Measurements from ENCODE around the gene METTL23. TPM values are rescaled to one million over a fixed set of nuclear protein-coding genes. Genes with fewer than 3 reads are reported as not detected.
"Not testable (repeated sequence)": the region's sequence is repeated elsewhere in the genome, so short reads cannot be mapped to it uniquely, and the experiment has no call there.

The METTL23 gene
- total and polyA plus RNA-seq, 2 experiments from 2014 or later = 47.6 to 77.9 TPM

DNA sequence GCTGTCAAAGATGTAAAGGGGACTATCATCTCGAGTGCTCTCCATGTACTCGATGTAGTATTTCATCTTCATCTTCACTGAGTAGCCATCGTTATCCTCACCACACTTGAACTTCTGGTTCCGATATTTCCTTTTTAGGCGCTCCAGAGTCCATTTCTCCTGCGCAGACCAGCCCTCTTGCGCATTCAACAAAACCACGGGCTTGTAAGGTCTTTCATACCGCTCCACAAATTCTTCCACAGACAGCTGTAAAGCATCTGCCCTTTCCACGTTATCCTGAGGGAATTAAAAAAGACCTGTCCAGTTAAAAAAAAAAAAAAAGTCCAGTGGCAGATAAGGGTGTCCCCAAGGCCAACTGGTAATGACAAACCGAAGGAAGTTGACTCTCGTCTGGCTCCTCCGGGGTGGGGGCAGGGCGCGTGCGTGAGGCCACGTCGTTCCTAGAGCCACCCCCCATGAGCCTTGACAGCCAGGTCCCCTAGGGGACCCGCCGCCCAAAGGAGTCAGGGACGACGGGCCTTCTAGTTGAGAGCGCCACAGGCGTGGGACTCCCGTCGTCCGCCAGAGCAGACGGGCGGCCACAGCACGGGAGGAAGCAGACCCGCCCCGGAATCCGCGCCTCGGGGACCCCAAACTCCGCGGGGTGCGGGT is 934 bp upstream of the METTL23 start:
- Histone ChIP-seq H3K27me3 (no peaks in the 10 kb centered on the region), H3K4me3 (peak overlapping the region; percentile 91), H3K27ac (peak overlapping the region; percentile 92), H3K4me1 (ENCODE audit: low read depth) (peaks cover 19% of the 10 kb centered on the region), H3K36me3 (peaks cover 29% of the 10 kb centered on the region), H3K9me3 (ENCODE audit: low read depth) (no peaks in the 10 kb centered on the region)
- TF ChIP-seq, protein P1, sequence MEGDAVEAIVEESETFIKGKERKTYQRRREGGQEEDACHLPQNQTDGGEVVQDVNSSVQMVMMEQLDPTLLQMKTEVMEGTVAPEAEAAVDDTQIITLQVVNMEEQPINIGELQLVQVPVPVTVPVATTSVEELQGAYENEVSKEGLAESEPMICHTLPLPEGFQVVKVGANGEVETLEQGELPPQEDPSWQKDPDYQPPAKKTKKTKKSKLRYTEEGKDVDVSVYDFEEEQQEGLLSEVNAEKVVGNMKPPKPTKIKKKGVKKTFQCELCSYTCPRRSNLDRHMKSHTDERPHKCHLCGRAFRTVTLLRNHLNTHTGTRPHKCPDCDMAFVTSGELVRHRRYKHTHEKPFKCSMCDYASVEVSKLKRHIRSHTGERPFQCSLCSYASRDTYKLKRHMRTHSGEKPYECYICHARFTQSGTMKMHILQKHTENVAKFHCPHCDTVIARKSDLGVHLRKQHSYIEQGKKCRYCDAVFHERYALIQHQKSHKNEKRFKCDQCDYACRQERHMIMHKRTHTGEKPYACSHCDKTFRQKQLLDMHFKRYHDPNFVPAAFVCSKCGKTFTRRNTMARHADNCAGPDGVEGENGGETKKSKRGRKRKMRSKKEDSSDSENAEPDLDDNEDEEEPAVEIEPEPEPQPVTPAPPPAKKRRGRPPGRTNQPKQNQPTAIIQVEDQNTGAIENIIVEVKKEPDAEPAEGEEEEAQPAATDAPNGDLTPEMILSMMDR (IDR thresholded peaks at IDR 0.05; ENCODE audit: low read depth, low read length) = no peak
- peak; percentile 60 to 66 for DNase-seq (ENCODE audit: low read depth in 1 of 2, low spot score in 1 of 2)

DNA sequence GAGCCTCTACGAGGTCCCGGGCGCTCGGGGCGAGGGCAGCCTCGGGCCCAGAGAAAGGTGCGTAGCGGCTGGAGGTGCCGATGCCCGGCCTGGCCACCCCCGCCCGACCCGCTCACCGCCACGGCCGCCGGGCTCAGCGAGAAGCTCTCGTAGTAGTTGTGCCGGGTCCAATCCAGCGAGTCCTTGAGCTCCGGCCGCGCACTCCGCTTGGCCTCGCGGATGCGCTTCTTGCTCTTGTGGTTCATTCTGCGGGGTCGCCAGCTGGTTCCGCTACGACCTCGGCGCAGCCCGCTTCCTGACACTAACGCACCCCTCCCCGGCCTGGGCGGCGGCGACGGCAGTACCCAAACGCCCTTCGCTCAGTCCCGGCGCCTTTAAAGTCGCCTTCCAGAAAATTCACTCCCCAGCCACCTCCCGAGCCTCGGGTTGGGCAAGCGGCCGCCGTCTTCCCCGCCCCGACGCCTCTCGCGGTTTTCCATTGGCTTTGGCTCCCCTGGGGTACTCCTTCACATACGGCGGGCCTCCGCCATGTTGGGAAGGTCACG is 336 bp upstream of the METTL23 start, which contains the start of gene JMJD6:
Gene JMJD6 (minus strand): TSS at position 376 of the 545 bp plus-strand sequence. CDS start 131 bp downstream, at position 245.
- H3K27me3 ChIP-seq = no peaks in the 10 kb centered on the region
- no peaks in the 10 kb centered on the region for H3K9me3 ChIP-seq (ENCODE audit: low read depth)
- peak within 1 kb of the TSS; percentile 92 for H3K27ac ChIP-seq
- H3K4me1 ChIP-seq (ENCODE audit: low read depth) = peaks cover 19% of the 10 kb centered on the region
- TF ChIP-seq, protein P1 (IDR thresholded peaks at IDR 0.05; ENCODE audit: low read depth, low read length) = no peak
- peak within 1 kb of the TSS; percentile 91 for H3K4me3 ChIP-seq
- DNase-seq (ENCODE audit: low read depth in 1 of 2, low spot score in 1 of 2) = peak; percentile 95 to 98
- H3K36me3 ChIP-seq = peaks cover 23% of the 10 kb centered on the region

DNA sequence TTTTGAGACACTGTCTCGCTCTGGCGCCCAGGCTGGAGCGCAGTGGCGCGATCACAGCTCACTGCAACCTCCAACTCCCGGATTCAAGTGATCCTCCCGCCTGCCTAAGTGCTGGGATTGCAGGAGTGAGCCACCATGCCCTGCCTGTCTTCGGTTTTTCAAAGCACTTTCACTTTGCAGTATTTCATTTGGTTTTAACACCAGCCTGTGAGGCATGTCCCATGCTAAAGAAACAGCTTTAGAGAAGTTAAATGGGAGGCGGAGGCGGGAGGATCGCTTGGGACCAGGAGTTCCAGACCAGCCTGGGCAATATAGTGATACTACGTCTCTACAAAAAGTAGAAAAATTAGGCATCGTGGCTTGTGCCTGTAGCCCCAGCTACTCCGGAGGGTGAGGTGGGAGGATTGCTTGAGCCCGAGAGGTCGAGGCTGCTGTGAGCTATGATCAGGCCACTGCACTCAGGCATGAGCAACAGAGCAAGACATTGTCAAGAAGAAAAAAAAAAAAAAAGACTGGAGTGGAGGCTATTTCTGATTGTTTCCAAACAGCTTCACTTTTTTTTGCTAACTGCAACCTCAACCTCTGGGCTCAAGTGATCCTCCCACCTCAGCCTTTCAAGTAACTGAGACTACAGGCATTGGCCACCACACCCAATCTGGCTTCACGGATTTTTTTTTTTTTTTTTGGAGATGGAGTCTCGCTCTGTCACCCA is 1.3 kb downstream of the METTL23 start:
- H3K27ac ChIP-seq = peak overlapping the region; percentile 92
- peaks cover 19% of the 10 kb centered on the region for H3K4me1 ChIP-seq (ENCODE audit: low read depth)
- no peaks in the 10 kb centered on the region for H3K9me3 ChIP-seq (ENCODE audit: low read depth)
- peak in 1 of 2 donors; percentile 34 for DNase-seq (ENCODE audit: low read depth in 1 of 2, low spot score in 1 of 2)
- H3K4me3 ChIP-seq = peak overlapping the region; percentile 91
- TF ChIP-seq, protein P1 (IDR thresholded peaks at IDR 0.05; ENCODE audit: low read depth, low read length) = no peak
- H3K27me3 ChIP-seq = no peaks in the 10 kb centered on the region
- H3K36me3 ChIP-seq = peaks cover 22% of the 10 kb centered on the region

DNA sequence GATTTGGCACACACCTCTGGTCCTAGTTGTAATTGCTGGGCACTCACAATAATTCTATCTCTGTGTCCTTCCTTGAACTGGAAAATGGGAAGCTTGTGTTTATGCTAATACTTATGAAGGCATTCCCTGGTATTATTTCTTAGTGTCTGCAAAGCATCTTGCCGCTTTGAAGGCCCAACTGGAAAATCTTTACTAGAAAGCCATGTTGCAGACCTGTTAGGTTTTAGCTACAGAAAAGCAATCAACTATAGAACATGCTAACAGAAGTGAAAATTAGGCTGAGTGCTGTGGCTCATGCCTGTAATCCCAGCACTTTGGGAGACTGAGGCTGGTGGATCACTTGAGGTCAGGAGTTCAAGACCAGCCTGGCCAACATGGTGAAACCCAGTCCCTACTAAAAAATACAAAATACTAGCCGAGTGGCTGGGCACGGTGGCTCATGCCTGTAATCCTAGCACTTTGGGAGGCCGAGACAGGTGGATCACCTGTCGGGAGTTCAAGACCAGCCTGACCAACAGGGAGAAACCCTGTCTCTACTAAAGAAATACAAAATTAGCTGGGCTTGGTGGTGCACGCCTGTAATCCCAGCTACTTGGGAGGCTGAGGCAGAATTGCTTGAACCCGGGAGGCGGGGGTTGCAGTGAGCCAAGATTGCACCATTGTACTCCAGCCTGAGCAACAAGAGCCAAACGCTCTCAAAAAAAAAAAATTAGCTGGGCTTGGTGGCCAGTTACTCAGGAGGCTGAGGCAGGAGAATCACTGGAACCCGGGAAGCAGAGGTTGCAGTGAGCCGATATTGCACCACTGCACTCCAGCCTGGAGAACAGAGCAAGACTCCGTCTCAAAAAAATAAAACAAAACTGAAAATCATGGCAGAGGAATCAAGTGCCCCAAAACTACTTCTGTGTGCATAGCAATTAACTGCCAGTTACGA is 5.4 kb downstream of the METTL23 start:
- H3K27me3 ChIP-seq = not testable (repeated sequence)

DNA sequence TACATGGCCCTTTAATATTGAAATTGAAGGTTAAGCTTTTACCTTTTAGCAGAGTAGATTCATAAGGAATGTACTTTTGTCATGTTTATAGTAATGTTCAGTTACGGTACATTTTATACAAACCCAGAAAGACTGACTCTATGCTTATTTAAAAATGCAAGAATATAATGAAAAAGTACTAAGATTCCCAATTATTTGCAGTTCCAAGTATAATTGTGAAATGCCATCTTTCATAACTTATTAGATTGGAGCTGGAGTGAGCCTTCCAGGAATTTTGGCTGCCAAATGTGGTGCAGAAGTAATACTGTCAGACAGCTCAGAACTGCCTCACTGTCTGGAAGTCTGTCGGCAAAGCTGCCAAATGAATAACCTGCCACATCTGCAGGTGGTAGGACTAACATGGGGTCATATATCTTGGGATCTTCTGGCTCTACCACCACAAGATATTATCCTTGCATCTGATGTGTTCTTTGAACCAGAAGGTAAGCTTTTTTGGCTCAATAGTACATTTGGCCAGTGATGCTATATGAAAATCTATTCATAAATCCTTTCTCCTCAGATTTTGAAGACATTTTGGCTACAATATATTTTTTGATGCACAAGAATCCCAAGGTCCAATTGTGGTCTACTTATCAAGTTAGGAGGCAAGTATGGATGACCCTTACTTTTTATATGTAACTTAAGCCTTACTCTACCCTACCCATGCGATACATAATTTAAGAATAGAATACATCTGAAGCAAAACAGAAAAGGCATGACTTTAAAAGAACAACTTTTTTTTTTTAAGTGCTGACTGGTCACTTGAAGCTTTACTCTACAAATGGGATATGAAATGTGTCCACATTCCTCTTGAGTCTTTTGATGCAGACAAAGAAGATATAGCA is 6.3 kb downstream of the METTL23 start:
- Histone ChIP-seq H3K4me1 (ENCODE audit: low read depth) (peaks cover 11% of the 10 kb centered on the region), H3K27ac (peak overlapping the region; percentile 37), H3K27me3 (no peaks in the 10 kb centered on the region), H3K9me3 (ENCODE audit: low read depth) (no peaks in the 10 kb centered on the region), H3K36me3 (peaks cover 36% of the 10 kb centered on the region), H3K4me3 (no peak overlapping the region)
- peak in 1 of 2 donors; percentile 51 for DNase-seq (ENCODE audit: low read depth in 1 of 2, low spot score in 1 of 2)
- TF ChIP-seq, protein P1 (IDR thresholded peaks at IDR 0.05; ENCODE audit: low read depth, low read length) = no peak

More for the DNA sequence above, 5.4 kb downstream of the METTL23 start:
- H3K4me3 ChIP-seq; DNase-seq (ENCODE audit: low read depth in 1 of 2, low spot score in 1 of 2); H3K9me3 ChIP-seq (ENCODE audit: low read depth): not testable (repeated sequence)
- H3K27ac ChIP-seq = peak overlapping the region; percentile 37
- peaks cover 36% of the 10 kb centered on the region for H3K36me3 ChIP-seq
- H3K4me1 ChIP-seq (ENCODE audit: low read depth) = peaks cover 18% of the 10 kb centered on the region
